SKM-1 (cell line): Measurements from ENCODE around the gene USPL1.

ENCODE experiments used
- DNase-seq: peaks from one replicate; lab custom pipeline; 2025; ENCODE audit not compliant: unreplicated experiment; lab: John Stamatoyannopoulos, UW

USPL1 gene

DNA sequence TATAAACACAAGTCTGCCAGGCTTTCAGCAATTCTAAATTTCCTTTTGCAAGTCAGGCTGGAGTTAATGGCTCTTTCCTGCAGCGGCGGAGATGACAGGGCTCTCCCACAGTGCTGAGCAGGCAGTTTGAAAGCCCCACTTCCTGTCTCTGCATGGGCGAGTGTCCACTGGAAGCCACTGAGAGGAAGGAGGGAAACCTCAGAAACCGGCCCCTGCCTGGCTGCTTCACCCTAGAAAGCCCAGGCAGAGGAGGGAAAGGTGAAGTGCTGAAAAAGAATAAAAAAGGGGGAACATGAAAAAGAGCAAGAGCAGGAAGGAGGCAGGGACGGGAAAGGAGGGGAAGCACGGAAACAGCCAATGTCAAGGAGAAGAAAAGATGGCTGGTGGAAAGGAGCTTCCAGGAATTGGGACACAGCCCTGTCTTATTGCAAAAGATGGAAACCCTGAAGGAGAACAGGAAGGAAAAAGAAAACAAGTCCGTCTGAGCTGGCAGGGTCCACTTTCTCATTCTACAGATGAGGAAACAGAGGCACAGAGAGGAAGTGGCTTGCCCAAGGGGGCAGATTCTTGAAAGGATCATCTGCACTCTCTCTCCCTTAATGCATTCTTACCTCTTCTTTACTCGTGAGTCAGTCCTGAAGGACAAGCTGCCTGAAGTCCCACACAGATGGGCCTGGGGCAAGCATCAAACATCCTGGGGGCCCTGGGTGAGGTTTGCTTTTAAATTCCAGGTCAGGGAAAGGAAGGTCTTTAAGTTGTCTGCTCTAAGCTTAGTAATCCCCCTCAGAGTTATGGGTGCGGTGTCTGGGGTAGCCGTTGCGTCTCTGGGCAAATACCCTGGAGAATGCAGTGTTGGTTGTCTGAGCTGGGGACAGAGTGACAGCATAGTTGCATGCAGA, 78.8 kb downstream of the USPL1 start:
- peak; percentile 61 for DNase-seq

DNA sequence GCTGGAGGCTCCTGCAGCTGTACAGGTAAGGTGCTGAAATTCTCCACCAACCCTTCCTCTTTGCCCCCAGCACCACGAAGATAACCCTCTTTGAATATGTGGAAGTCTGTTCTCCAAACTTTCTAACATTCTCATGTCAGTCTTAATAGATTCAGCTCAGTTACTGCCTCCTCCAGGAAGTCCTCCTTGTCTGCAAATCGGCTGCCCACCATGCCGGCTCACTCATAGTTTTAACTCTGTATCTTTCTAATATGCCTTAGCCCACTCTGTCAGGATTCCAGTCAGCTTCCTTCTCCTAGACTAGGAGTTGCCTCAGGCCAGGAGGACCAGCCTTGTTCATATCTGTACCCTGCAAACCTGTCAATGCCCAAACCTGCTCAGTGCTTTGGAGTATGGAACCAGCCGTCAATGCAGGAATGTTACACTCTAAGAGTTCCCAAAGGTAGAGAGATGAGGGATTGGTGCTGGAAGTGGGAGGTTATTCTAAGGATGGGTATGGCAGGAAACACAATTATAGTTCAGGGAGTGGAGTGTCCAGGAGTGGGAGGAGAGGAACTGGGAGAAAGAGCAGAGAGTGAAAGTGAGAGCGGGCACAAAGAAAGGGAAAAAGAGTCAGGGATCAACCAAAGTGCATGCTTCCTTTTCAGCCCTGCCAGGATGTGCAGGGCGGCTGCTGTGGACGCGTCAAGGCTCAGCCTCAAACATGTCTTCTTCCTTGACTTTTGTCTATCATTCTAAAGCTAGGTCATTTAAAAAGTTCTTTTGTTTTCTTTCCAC, 79.6 kb downstream of the USPL1 start:
- DNase-seq = no peak

GRCh38 chr13:30697996-30698401, 80.3 kb downstream of the USPL1 start:
- no peak for DNase-seq

DNA sequence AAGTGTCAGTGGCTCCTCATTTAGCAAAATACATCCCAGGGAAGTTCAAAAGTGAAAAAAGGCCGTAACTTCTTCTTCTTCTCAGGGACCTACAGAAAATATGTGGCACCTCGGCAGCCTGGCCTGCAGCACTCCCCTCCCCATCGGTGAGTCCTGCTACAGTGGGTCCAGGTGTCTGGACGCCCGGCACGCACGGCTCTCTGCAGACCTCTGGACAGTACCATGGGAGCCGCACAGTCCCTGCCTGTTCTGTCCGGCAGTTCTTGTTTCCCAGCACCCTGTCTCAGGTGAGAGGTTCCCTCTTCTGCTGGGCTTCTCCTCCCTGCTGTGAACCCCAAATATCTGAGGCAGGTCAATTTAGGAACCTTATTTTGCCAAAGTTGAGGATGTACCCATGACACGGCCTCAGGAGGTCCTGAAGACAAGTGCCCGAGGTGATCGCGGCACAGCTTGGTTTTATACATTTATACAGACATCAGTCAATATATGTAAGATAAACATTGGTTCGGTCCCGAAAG, 80.8 kb downstream of the USPL1 start:
- no peak for DNase-seq

DNA sequence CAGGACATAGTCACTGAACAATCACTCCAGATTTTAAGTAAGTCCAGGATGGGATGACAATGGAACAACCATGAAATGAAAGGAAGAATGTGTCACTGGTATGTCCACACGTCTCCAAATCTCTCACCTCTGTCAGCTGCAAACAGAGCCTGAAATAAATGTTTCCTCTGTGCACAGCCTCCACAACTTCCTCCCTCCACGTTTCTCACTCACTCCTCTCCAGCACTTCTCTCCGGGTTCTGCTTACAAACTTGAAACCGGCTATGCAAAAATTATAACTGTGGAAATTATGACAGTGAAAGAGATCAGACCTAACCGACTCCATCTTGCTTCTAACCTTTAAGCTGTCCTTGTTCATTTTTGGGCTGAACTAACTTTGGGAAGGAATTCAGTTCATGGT, 82.6 kb downstream of the USPL1 start:
- no peak for DNase-seq

GRCh38 chr13:30702006-30702405, 84.3 kb downstream of the USPL1 start:
- DNase-seq = no peak

GRCh38 chr13:30704596-30704995, 86.9 kb downstream of the USPL1 start:
- DNase-seq = no peak

- no peak for DNase-seq
Measured at GRCh38 chr13:30705680-30706079, 88.0 kb downstream of the USPL1 start.

- no peak for DNase-seq
Measured at GRCh38 chr13:30708541-30708940, 90.8 kb downstream of the USPL1 start.
